ENCODE data around the gene DYRK1A. TPM values are rescaled to one million over a fixed set of nuclear protein-coding genes. Genes with fewer than 3 reads are reported as not detected.

Gene DYRK1A
- total RNA-seq, 1 donor from 2014 or later = 83.5 TPM

DNA sequence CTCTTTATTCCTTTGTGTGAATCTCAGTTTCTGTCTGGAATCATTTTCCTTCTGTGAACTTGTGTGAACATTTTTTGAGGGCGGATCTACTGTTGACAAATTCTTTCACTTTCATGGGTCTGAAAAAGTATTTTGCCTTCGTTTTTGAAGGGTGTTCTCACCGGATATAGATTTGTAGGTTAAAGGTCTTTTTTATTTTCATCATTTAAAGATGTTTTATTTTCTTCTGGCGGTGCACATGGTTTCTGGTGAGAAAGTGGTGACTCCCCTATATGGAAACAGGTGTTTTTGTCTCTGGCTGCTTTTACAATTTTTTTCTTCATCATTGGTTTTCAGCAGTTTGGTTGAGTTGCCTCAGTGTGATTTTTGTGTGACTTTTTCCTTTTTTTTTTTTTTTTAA lies 94.9 kb downstream of the DYRK1A start:
- DNase-seq (ENCODE audit: low spot score, unreplicated experiment) = no peak
- no peak overlapping the region for H3K4me3 Mint-ChIP-seq (ENCODE audit: low read depth)
- H3K9me3 Mint-ChIP-seq (ENCODE audit: low read depth) = no peaks in the 10 kb centered on the region
- TF ChIP-seq, protein P1, sequence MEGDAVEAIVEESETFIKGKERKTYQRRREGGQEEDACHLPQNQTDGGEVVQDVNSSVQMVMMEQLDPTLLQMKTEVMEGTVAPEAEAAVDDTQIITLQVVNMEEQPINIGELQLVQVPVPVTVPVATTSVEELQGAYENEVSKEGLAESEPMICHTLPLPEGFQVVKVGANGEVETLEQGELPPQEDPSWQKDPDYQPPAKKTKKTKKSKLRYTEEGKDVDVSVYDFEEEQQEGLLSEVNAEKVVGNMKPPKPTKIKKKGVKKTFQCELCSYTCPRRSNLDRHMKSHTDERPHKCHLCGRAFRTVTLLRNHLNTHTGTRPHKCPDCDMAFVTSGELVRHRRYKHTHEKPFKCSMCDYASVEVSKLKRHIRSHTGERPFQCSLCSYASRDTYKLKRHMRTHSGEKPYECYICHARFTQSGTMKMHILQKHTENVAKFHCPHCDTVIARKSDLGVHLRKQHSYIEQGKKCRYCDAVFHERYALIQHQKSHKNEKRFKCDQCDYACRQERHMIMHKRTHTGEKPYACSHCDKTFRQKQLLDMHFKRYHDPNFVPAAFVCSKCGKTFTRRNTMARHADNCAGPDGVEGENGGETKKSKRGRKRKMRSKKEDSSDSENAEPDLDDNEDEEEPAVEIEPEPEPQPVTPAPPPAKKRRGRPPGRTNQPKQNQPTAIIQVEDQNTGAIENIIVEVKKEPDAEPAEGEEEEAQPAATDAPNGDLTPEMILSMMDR (IDR thresholded peaks at IDR 0.05; ENCODE audit: unreplicated experiment) = no peak
- H3K4me1 Mint-ChIP-seq (ENCODE audit: low read depth) = peaks cover 41% of the 10 kb centered on the region
- H3K36me3 Mint-ChIP-seq (ENCODE audit: insufficient read depth) = no peaks in the 10 kb centered on the region
- no peak overlapping the region for H3K27ac Mint-ChIP-seq
- H3K27me3 Mint-ChIP-seq = no peaks in the 10 kb centered on the region

DNA sequence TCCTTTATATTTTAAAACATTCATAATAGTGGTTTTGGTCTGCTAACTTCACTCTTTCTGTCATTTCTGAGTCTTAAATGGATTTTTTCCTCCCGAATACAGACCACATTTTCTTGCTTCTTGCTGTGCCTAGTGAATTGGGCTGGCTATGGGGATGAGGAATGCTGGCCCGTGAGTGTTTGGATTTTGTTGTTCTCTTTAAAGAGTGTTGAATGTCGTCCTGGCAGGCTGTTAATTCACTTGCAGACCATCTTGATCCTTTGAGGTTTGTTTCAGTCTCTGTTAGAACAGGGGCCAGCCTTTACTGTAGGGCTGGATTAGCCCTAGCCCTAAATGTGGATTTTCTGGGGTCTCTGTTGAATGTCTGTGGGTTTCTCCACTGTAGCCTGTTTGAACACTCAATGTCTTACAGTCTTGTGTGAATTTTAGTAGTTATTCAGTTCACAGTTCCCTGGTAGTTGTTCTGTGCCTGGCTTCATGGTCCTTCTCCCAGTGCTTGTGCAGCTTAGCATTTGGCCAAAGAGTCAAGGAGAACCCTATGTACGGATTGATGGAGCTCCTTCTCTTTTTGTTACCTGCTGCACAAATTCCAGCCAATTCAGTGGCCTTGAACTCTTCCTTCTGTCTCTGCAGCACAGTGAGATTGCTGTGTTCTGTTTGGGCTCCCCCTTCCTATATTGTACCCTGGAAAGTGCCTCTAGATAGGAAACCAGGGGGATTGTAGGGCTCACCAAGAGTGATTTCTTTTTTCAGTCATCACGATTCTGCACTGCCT lies 95.7 kb downstream of the DYRK1A start:
- Mint-ChIP-seq H3K27me3 (no peaks in the 10 kb centered on the region), H3K4me3 (ENCODE audit: low read depth) (no peak overlapping the region), H3K9me3 (ENCODE audit: low read depth) (no peaks in the 10 kb centered on the region), H3K27ac (peak overlapping the region; percentile 93), H3K36me3 (ENCODE audit: insufficient read depth) (peaks cover under 1% of the 10 kb centered on the region), H3K4me1 (ENCODE audit: low read depth) (peaks cover 43% of the 10 kb centered on the region)
- no peak for DNase-seq (ENCODE audit: low spot score, unreplicated experiment)
- TF ChIP-seq, protein P1 (IDR thresholded peaks at IDR 0.05; ENCODE audit: unreplicated experiment) = no peak

DNA sequence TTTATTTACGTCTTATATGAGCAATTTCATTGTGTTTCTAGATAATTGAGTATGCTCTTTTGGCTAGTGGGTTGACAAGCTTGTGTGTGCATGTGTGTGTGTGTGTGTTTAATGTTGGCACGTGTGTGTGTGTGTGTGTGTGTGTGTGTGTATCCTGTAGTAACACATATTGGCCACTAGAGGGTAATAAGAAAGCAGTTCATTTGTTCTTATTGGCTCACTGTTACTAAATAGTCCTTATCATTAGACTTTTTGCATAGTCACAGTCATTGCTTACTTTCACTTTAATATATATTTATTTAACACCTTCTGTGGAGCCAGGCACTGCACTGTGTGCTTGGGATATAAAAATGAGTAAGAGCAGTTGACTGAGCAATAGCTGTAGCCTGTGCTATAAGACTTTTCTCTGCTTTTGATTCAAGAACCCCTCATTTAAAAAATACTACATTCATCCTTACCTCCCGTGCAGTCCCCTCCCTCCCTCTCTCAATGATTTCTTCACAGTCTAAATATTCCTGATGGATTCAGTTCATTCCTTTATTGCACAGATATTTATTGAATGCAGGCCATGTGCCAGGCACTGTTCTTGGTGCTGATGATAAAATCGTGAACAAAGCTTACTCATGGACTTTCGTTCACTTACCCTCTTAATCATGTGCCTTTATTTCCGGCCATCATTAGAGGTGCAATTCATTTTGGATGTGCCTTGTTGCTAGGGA lies 96.7 kb downstream of the DYRK1A start:
- H3K36me3 Mint-ChIP-seq (ENCODE audit: insufficient read depth) = peaks cover 8% of the 10 kb centered on the region
- no peak overlapping the region for H3K4me3 Mint-ChIP-seq (ENCODE audit: low read depth)
- DNase-seq (ENCODE audit: low spot score, unreplicated experiment) = no peak
- peak overlapping the region; percentile 93 for H3K27ac Mint-ChIP-seq
- TF ChIP-seq, protein P1 (IDR thresholded peaks at IDR 0.05; ENCODE audit: unreplicated experiment) = peak; percentile 65
- H3K9me3 Mint-ChIP-seq (ENCODE audit: low read depth) = no peaks in the 10 kb centered on the region
- no peaks in the 10 kb centered on the region for H3K27me3 Mint-ChIP-seq
- peaks cover 41% of the 10 kb centered on the region for H3K4me1 Mint-ChIP-seq (ENCODE audit: low read depth)

DNA sequence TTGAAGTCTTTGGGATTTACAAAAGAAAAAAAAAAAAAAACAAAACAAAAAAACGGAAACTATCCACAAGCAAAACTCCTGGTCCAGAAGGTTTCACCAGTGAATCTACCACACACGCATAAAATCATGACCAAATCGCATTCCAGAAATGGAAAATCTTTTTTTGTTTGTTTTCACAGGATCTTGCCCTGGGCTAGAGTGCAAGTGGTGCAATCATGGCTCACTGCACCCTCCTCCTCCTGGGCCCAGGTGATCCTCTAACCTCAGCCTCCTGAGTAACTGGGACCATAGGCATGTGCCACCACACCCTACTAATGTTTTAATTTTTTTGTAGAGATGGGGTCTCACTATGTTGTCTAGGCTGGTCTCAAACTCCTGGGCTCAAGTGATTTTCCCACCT lies 100.5 kb downstream of the DYRK1A start:
- Mint-ChIP-seq H3K9me3 (ENCODE audit: low read depth) (peaks cover 17% of the 10 kb centered on the region), H3K27me3 (no peaks in the 10 kb centered on the region)
- TF ChIP-seq, protein P1 (IDR thresholded peaks at IDR 0.05; ENCODE audit: unreplicated experiment) = no peak

DNA sequence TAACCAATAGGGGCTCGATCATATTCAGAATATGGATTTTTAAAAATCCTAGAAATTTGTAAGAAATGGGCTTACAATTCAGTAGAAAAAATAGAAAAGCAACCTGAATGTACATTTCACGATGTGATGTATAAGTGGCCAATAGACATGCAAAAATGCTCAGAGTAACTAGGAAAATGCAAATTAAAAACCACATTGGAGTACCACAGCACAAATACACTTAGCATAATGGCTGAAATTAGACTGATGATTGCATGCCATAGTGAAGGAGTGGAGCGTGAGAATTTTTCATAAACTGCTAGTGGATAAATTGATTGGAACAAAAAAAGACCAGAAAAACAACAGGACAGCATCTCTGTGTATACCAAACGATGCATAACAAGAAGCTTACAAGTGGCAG lies 102.3 kb downstream of the DYRK1A start:
- no peaks in the 10 kb centered on the region for H3K27me3 Mint-ChIP-seq
- DNase-seq (ENCODE audit: low spot score, unreplicated experiment) = no peak
- H3K4me3 Mint-ChIP-seq (ENCODE audit: low read depth) = no peak overlapping the region
- TF ChIP-seq, protein P1 (IDR thresholded peaks at IDR 0.05; ENCODE audit: unreplicated experiment) = no peak
- peaks cover 17% of the 10 kb centered on the region for H3K9me3 Mint-ChIP-seq (ENCODE audit: low read depth)
- H3K4me1 Mint-ChIP-seq (ENCODE audit: low read depth) = peaks cover 11% of the 10 kb centered on the region
- peaks cover 27% of the 10 kb centered on the region for H3K36me3 Mint-ChIP-seq (ENCODE audit: insufficient read depth)
- H3K27ac Mint-ChIP-seq = no peak overlapping the region

More for the DNA sequence above, 100.5 kb downstream of the DYRK1A start:
- no peak for DNase-seq (ENCODE audit: low spot score, unreplicated experiment)
- Mint-ChIP-seq H3K4me1 (ENCODE audit: low read depth) (peaks cover 20% of the 10 kb centered on the region), H3K27ac (peak overlapping the region; percentile 63), H3K36me3 (ENCODE audit: insufficient read depth) (peaks cover 24% of the 10 kb centered on the region), H3K4me3 (ENCODE audit: low read depth) (no peak overlapping the region)
